22Rv1 (cell line): Measurements from ENCODE around the gene FIG4.

ENCODE experiments used
- CTCF ChIP-seq: fragments of 450-650 bp; IDR thresholded peaks from 2 replicates; pipeline ENCODE4 v1.5.1; 2017; ENCODE audit warnings: mild to moderate bottlenecking
- ZFX ChIP-seq: fragments of 450-650 bp; IDR thresholded peaks from 2 replicates; pipeline ENCODE4 v1.6.1; 2017; ENCODE audit warnings: antibody characterized with exemption, borderline replicate concordance

DNA sequence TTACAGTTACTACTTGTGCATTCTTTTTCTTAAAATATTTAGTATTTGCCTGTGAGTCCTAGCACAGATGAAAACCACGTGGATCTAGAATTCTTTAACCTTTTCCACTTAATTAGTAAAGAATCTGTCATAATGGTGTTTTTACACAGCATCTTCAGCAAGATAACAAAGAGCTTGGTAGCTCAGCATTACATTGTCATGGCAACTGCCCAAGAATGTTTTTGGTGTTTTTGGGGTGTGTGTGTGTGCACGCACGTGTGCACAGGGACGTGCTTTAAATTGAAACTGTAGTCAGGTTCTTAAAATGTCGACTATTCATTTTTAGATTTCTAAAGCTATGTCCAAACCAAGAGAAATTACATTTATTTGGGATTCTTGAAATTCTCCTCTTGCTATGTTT, 108.0 kb downstream of the FIG4 start:
- TF ChIP-seq CTCF (no peak), ZFX (no peak)
